MM.1S (cell line): ENCODE data around the gene EEPD1.

Source experiments
- EZH2phosphoT487 ChIP-seq: fragments of 300-600 bp; sonication (generic); IDR thresholded peaks from 2 replicates; pipeline ENCODE4 v1.6.1; 2018; ENCODE audit warnings: antibody characterized with exemption, low read length
- TF ChIP-seq, protein P1 (sequence below): fragments of 300-600 bp; sonication (generic); IDR thresholded peaks from 2 replicates; pipeline ENCODE4 v1.5.1; 2016; ENCODE audit warnings: antibody characterized with exemption, low read length, mixed read lengths

DNA sequence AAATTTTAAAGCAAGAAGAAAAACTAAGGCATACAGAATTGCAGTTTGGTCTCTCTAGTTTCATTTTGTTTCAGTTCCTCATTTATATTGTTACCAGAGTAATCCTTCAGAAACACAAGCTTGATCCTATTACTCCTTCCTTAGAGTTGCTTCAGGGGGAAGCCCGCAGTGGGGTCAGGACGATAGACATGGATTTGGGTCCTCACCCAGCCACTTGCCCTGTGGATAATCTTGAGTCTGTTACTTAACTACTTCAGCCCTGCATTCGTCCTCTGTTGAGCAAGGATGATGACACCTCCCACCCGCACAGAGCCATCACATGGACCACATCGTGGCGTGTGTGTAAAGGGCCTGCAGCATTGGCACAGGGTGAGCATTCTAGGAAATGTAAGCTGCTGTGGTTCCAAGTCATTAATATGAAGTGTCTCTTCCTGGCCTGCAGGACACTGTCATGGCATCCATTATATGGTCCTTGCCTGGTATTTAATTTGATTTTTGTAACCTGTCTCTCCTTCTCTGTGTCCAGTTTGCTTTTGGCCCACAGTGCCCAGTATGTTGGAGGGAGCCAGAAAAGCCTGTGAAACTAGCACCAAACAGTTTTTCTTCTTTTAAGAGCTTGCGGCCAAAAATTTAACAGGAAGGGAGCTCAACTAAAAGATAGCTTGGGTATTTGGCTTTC is 111.2 kb downstream of the EEPD1 start:
- TF ChIP-seq, protein P1, sequence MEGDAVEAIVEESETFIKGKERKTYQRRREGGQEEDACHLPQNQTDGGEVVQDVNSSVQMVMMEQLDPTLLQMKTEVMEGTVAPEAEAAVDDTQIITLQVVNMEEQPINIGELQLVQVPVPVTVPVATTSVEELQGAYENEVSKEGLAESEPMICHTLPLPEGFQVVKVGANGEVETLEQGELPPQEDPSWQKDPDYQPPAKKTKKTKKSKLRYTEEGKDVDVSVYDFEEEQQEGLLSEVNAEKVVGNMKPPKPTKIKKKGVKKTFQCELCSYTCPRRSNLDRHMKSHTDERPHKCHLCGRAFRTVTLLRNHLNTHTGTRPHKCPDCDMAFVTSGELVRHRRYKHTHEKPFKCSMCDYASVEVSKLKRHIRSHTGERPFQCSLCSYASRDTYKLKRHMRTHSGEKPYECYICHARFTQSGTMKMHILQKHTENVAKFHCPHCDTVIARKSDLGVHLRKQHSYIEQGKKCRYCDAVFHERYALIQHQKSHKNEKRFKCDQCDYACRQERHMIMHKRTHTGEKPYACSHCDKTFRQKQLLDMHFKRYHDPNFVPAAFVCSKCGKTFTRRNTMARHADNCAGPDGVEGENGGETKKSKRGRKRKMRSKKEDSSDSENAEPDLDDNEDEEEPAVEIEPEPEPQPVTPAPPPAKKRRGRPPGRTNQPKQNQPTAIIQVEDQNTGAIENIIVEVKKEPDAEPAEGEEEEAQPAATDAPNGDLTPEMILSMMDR = no peak
- TF ChIP-seq EZH2phosphoT487 = no peak
